ENCODE data around the gene TNFAIP2.

The TNFAIP2 gene

DNA sequence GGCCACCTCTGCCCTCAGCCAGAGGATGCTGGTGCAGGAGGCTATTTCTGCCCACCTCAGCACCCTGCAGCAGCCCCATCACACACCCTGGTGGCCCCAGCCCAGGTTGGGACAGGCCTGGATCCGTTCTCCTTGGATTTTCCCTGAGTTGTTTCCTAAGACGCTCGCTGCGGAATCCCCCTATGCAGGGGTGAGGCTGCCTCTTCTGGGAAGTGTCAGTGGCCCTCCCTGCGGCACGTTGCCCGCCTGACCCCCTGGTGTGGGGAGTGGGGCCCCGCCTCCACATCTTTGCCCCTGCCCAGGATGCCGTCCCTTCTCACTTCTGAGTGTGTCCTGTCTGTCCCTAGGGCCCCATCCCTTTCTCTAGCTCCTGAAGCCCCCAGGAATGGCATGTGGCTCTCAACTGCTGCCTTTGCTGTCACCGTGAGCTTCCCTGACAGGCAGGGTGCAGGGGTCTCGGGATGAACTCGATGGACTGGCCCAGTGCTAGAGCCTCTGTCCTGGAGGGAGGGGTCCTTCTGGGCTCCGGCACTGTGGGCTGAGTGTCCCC is 29.3 kb upstream of the TNFAIP2 start:
- DNase-seq (ENCODE audit: low spot score) = no peak

DNA sequence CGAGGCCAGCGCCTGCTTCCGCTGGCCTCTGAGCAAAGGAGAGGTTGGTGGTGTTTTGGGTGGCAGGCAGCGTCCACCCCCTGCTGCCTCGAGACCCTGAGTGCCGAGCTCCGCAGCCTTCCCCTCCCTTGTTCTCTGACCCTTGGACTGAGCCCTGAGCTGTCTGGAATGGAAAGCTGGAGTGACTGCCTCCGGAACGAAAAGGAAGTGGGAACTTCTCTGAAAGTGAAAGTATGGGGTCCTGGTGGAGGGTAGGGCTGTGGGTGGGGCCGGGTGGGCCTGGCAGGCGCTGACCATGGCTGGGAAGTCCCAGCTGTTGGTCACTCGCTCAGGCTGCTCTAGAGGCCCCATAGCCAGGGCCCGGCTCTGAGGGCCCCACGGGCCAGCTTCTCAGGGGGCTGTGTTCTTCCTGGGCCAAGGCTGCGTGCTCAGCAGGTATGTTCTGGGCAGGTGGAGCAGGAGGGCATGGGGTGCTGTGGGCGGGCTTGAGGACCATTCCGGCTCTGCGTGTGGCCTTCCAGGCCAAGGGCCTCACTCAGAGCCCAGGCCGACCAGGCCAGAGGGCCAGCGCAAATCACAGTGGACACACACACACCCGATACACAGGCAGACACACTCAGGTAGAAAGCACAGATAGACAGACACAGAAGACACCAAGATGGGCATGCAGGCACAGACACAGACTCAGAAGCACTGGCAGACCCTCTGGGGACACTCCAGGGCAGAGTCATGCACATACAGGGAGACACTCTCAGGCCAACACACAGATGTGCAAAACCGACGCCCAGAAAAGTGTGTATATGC is 28.7 kb upstream of the TNFAIP2 start, which contains the start of gene EXOC3L4:
Gene EXOC3L4, plus strand, starts transcription at position 320 of the 804 bp plus-strand sequence. CDS start 5,495 bp downstream, outside the sequence.
- DNase-seq (ENCODE audit: low spot score) = no peak

GRCh38 chr14:103095210-103095778 is 28.0 kb upstream of the TNFAIP2 start:
- DNase-seq (ENCODE audit: low spot score) = no peak

GRCh38 chr14:103096387-103096786 is 26.9 kb upstream of the TNFAIP2 start:
- no peak for DNase-seq (ENCODE audit: low spot score)

- DNase-seq (ENCODE audit: low spot score) = no peak
Measured at GRCh38 chr14:103097244-103097993, 25.8 kb upstream of the TNFAIP2 start.

DNA sequence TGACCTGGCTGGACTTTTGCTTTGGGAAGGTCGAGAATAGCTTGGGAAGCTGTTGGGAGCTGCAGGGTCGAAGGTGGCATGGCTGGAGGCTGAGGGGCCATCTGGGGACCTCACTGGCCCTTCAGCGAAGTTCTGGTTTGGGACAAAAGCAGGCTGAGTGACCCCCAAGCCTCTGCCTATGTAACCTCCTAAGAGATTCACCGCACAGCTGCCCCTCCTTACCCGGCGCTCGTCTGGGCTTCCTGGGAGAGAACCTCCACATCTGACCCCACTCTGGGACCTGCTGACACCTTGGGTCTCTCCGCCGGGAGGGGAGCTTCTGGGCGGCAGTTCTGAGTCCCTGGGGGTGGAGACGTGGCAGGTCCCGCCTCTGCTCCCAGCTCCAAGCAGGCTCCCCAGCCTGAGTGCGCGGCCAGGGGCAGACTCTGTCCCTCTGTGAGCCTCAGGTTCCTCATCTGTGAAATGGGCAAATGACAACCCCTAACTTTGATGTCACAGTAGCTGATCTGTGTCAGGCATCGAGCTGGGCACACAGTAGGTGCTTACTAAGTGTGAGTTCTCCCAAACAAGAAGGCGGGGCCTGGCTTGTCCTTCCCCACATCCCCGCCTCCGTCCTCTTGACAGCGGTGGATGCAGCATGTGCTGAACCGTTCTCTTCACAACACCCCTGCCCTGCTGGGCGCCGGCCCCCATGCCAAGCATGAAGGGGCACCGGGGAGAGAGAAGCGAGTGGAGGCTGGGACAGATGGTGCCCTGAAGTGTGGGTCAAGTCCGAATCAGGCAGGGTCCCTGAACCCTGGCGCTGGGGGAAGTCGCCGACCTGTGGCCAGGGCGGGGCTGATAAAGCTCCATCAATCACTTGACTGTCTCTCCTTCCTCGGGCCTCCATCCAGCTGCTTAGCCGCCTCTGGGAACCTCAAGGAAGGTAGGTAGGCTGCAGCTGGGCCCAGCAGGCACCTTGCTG is 25.0 kb upstream of the TNFAIP2 start:
- no peak for DNase-seq (ENCODE audit: low spot score)

GRCh38 chr14:103099081-103099732 is 24.1 kb upstream of the TNFAIP2 start:
- DNase-seq (ENCODE audit: low spot score) = no peak

- DNase-seq (ENCODE audit: low spot score) = no peak
Measured at GRCh38 chr14:103099733-103100280, 23.5 kb upstream of the TNFAIP2 start.

DNA sequence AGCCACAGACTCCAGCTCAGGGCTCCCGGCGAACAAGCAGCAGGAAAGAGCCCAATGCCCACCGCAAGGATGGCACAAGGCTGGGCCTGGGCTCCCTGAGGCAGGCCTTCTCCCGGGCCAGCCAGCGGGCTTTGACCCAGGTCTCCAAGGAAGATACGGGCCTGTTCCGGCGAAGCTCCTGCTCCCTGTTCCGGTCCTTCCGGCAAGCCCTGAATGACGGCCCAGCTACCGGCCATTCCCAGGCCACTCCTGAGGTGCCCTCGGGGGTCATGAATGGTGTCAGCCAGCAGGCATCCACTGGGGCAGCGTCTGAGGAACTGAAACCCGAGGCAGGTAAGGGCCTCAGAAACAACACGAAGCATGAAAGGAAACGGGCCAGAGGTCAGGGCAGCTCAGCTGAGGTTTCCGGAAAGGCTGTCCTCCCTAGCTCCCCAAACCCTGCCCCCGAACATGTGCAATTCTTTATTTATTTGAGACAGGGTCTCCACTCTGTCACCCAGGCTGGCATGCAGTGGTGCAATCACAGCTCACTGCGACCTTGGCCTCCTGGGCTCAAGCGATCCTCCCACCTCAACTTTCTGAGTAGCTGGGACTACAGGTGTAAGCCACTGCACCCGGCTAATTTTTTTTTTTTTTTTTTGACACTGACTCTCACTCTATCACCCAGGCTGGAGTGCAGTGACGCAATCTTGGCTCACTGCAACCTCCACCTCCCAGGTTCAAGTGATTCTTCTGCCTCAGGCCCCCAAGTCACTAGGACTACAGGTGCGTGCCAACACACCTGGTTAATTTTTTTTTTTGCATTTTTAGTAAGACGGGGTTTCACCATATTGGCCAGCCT is 22.8 kb upstream of the TNFAIP2 start:
- DNase-seq (ENCODE audit: low spot score) = no peak

DNA sequence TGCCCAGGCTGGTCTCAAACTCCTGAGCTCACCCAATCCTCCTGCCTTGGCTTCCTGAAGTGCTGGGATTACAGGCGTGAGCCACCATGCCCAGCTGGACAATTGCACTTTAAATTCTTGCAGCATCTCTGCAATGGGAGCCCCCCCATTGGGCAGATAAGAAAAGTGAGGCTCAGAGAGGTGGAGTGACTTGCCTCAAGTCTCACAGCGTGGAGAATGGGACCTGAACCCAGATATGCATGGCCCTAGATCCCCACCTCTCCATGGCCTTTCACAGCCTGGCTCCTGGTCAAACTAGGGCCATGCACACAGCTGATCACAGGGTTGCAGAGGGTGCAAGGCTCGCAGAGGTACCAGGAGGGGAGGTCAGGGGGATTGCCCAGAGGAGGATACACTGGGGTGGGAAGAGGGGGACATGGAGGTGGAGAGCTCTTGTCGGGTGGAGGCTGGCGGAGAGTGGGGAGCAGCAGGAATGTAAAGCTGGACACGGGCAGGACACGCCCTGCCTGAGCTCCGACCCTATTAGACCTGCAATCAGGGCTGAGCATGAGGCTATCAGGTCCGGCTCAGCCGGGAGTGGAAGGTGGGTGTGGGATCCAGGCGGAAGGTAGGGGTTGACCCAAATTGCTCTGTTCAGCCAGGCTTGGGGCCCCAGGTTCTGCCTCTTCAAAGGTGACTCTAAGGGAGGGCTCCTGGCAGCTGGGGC is 21.9 kb upstream of the TNFAIP2 start:
- DNase-seq (ENCODE audit: low spot score) = no peak

GRCh38 chr14:103101963-103102688 is 21.1 kb upstream of the TNFAIP2 start:
- no peak for DNase-seq (ENCODE audit: low spot score)

- no peak for DNase-seq (ENCODE audit: low spot score)
Measured at GRCh38 chr14:103102689-103103260, 20.5 kb upstream of the TNFAIP2 start.

DNA sequence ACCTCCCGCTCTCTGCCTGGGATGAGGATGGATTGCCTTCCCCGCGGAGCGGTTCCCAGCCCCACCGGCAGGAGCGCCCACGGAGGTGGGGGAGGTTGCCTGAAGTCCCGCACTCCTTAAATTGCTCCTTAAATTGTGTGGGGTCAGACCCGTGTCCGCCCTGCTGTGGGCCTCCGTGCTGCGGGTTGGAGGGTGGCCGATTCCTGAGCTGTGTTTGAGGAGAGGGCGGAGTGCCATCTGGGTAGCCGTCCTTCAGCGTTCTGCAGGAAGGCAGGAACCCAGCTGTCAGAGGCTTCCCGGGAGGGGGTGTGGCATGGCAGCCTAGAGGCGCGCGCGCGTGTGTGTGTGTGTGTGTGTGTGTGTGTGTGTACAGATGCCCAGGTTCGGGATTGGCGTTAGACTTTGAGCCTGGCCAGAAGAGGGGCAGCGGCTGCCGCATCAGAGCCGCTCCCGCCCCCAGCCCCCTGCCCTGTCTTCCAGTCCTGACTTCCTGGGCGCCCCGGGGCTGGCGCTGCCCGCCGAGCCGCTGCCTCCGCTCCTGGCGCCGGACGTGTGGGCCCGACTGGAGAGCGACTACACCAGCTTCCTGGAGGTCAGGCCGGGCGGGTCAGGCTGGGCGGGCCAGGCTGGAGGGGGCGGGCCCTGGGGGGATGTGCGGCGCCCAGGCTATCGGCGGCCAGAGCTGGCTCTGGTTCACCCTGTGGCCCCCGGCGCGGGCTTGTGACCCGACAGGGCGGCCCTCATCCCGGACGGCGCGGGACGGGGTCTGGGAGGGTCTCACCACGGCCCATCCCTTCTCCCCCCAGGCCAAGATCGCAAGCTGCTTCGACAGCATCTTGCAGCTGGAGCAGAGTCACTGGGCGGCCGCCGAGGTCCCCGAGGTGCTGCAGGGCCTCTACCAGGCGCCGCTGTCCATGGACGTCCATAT is 19.5 kb upstream of the TNFAIP2 start:
- no peak for DNase-seq (ENCODE audit: low spot score)

- DNase-seq (ENCODE audit: low spot score) = no peak
Measured at GRCh38 chr14:103104389-103104653, 18.9 kb upstream of the TNFAIP2 start.

DNA sequence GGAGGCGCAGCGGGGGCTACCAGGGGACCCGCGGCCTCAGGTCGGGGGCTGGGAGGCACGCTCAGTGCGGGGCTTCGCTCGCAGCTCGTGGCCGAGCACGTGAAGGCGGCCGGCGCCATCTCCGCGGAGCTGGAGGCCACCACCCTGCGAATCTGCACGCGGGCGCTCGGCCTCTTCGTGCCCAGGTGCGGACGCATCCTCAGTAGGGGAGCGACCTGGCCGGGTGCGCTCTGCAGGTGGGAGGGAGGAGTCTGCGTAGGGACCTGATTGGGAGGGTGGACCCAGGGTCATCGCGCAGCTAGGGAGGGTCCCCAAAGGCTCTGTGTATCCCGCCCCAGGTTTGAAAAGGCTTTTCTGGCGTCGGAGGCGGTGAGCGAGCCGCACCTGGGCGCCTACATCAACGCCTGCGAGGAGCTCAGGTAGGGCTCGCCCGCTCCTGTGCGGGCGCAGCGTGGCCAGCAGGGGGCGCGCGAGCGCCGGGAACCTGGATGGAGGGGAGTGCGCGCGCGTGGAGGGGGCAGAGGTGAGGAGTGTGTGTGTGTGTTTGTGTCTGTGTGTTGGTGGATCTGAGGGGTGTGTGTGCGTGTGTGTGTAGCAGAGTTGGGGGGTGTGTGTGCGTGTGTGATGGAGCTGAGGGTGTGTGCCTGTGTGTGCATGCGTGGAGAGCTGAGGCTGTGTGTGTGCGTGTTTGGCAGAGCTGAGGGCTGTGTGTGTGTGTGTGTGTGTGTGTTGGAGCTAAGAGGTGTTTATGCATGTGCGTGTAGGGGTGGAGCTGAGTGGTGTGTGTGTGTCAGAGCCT is 18.4 kb upstream of the TNFAIP2 start:
- peak; percentile 49 for DNase-seq (ENCODE audit: low spot score)

DNA sequence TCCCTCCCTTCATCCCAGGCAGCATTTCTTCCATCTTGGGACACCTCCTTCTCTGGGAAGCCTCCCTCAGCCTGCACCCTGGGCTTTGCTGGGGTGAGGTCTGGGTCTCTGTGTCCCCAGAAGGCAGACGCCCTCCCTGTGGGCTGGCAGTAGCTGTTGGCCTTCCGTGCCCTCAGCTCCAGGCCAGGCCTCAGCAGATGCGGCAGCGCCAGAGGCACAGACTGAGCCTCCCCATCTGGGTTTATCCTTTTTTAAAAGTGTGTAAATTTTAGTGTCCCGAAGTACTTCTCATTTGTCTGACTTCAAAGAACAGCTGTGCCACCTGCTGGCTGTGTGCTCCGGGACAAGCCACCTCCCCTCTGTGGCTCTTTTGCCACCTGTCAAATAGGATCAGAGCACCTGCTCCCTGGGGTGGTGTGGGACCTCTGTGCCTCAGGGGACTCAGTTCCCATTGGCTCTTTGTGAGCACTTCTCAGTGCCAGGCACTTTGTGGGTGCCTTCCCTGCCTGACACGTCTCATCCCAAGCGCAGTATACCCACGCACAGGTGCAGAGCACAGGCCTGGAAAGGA is 17.6 kb upstream of the TNFAIP2 start:
- DNase-seq (ENCODE audit: low spot score) = no peak

Data from Ammon's horn (tissue), 1 donor.